A673 (cell line): Measurements from ENCODE around the gene GIMAP5. TPM values are rescaled to one million over a fixed set of nuclear protein-coding genes. Genes with fewer than 3 reads are reported as not detected.

ENCODE experiments used
- BruUV-seq: library from RNA; stranded (reverse); fragments of 400-500 nt; replicated peaks from 2 replicates; lab custom pipeline; 2021; lab: Mats Ljungman, UMichigan
- CTCF ChIA-PET: fragments of 300-600 bp; sonication (Branson Sonifier 250); formaldehyde crosslinking; loops from one replicate; lab custom pipeline; 2022; ENCODE audit warnings: antibody characterized with exemption; lab: Charles Lee
- POLR2A ChIA-PET: fragments of 300-600 bp; sonication (Branson Sonifier 250); formaldehyde crosslinking; loops from one replicate; lab custom pipeline; 2022; ENCODE audit warnings: antibody characterized with exemption; ENCODE audit not compliant: low non-redundant PET; lab: Charles Lee
- DNase-seq: peaks from one replicate; pipeline ENCODE4 v3.0.0-alpha.2; 2015; ENCODE audit warnings: low spot score
- H3K27ac ChIP-seq: fragments of 200-600 bp; sonication (generic); 2 replicates; pipeline ENCODE4 v1.5.1; 2016; ENCODE audit warnings: mixed run types, low read depth, mild to moderate bottlenecking, mixed read lengths, antibody characterized with exemption, low read length; ENCODE audit not compliant: poor library complexity, severe bottlenecking
- H3K27me3 ChIP-seq: fragments of 200-600 bp; sonication (generic); replicated peaks from 2 replicates; pipeline ENCODE4 v1.6.1; 2017; ENCODE audit warnings: mixed run types, low read depth, mild to moderate bottlenecking, mixed read lengths, antibody characterized with exemption, low read length; ENCODE audit not compliant: insufficient read depth, poor library complexity
- H3K36me3 ChIP-seq: fragments of 200-600 bp; sonication (generic); 2 replicates; pipeline ENCODE4 v1.6.1; 2016; ENCODE audit warnings: mixed run types, mild to moderate bottlenecking, mixed read lengths, antibody characterized with exemption, low read length; ENCODE audit not compliant: insufficient read depth, poor library complexity, severe bottlenecking
- H3K4me1 ChIP-seq: fragments of 200-600 bp; sonication (generic); 2 replicates; pipeline ENCODE4 v1.6.1; 2017; ENCODE audit warnings: mixed run types, mild to moderate bottlenecking, mixed read lengths, antibody characterized with exemption, low read length; ENCODE audit not compliant: insufficient read depth, poor library complexity, severe bottlenecking
- H3K4me3 ChIP-seq: fragments of 200-600 bp; sonication (generic); 2 replicates; pipeline ENCODE4 v1.5.1; 2016; ENCODE audit warnings: low read depth, mixed run types, mild to moderate bottlenecking, mixed read lengths, low read length; ENCODE audit not compliant: poor library complexity, severe bottlenecking
- H3K9me3 ChIP-seq: fragments of 200-600 bp; sonication (generic); 2 replicates; pipeline ENCODE4 v1.6.1; 2016; ENCODE audit warnings: mixed run types, low read depth, mild to moderate bottlenecking, mixed read lengths, antibody characterized with exemption, low read length; ENCODE audit not compliant: poor library complexity, severe bottlenecking
- EZH2 ChIP-seq: fragments of 200-600 bp; sonication (generic); IDR thresholded peaks from 2 replicates; pipeline ENCODE4 v1.6.1; 2017; ENCODE audit warnings: borderline replicate concordance, low read depth, mild to moderate bottlenecking, mixed read lengths, antibody characterized with exemption, low read length; ENCODE audit not compliant: poor library complexity, severe bottlenecking
- intact Hi-C: fragments of 100-400 bp; cut with micrococcal nuclease; formaldehyde crosslinking; loops from one replicate; pipeline ENCODE4 v1.10.0; 2022; ENCODE audit not compliant: unreplicated experiment
- total RNA-seq: library from RNA; stranded (reverse); gene quantifications from 2 replicates; pipeline ENCODE4 v1.2.3, GENCODE V29; 2021
- TF ChIP-seq, protein P1 (sequence below): fragments of 300-800, 200-600 bp; sonication (generic); conservative IDR thresholded peaks from 2 replicates; pipeline ENCODE4 v1.5.1; 2017; ENCODE audit warnings: low read depth, mild to moderate bottlenecking, antibody characterized with exemption, low read length, moderate library complexity, mixed read lengths

Gene GIMAP5
- total RNA-seq, 1 experiment from 2014 or later = 0.58 TPM

DNA sequence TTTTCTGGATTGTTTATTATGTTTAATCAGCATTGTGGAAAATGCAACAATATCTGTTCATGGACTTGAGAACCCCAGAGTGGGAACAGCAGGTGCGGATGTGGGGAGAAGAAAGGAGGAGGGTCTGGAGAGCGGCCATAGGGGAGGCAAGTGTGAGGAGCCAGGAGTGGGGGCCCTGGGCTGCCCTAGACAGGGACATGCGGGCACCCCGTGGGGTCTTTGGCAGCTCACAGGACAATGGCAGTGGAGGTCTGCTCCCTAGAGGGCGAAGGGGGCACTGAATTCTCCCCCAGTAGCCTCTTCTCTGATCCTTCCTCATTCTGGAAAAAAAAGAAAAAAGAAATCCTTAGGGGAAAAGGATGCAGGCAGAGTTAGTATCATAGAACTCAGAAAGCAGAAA is 54.1 kb downstream of the GIMAP5 start:
- DNase-seq = no peak
- Histone ChIP-seq H3K36me3 (no peaks in the 10 kb centered on the region), H3K27me3 (no peaks in the 10 kb centered on the region), H3K27ac (peak overlapping the region; percentile 9), H3K4me3 (no peak overlapping the region), H3K4me1 (peaks cover 42% of the 10 kb centered on the region), H3K9me3 (no peaks in the 10 kb centered on the region)
- intact Hi-C loops = no loop called here
- ChIA-PET POLR2A (no interaction called here), CTCF (no interaction called here)
- BruUV-seq = no TSS peak
- TF ChIP-seq, protein P1, sequence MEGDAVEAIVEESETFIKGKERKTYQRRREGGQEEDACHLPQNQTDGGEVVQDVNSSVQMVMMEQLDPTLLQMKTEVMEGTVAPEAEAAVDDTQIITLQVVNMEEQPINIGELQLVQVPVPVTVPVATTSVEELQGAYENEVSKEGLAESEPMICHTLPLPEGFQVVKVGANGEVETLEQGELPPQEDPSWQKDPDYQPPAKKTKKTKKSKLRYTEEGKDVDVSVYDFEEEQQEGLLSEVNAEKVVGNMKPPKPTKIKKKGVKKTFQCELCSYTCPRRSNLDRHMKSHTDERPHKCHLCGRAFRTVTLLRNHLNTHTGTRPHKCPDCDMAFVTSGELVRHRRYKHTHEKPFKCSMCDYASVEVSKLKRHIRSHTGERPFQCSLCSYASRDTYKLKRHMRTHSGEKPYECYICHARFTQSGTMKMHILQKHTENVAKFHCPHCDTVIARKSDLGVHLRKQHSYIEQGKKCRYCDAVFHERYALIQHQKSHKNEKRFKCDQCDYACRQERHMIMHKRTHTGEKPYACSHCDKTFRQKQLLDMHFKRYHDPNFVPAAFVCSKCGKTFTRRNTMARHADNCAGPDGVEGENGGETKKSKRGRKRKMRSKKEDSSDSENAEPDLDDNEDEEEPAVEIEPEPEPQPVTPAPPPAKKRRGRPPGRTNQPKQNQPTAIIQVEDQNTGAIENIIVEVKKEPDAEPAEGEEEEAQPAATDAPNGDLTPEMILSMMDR = no peak
- TF ChIP-seq EZH2 = no peak

DNA sequence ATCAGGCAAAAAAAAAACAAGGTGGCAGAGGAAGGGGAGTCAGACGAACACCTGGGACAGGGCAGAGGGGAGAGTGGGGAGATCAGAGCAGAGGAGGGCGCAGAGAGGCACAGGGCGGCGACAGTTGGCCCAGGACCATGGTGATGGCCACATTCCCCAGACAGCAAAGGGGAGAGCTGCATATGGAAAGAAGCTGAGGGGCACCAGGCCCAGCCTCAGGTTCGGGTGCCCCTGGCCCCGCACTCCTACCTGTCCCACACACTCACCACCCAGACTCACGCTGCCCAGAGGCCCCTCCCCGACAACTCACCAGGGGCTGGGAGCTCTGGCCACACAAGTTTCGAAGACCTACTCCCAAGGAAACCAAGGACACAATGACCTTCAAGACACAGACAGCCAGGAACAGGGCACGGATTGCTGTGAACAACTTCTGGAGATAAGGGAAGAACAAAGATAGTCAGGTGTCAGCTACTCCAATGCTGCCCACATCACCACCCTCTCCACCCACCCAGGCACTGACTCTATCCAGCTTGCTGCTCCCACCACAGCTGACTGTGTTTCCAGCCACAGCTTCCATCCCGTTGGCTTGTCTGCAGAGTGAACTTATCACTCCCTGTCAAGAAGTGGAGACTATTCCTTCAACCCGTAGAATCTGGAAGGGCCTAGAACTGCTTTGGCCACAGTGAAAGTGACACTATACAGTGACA is 54.7 kb downstream of the GIMAP5 start:
- Histone ChIP-seq H3K4me1 (peaks cover 40% of the 10 kb centered on the region), H3K36me3 (no peaks in the 10 kb centered on the region), H3K27me3 (no peaks in the 10 kb centered on the region), H3K9me3 (no peaks in the 10 kb centered on the region), H3K27ac (peak overlapping the region; percentile 9), H3K4me3 (no peak overlapping the region)
- intact Hi-C loops = no loop called here
- no peak for DNase-seq
- BruUV-seq = no TSS peak
- CTCF ChIA-PET = no interaction called here
- TF ChIP-seq EZH2 = no peak
- TF ChIP-seq, protein P1 = no peak
- POLR2A ChIA-PET = no interaction called here

Other genes with a start within 250 kb of the GIMAP5 start
- not detected in 2 replicates for gene GIMAP7, start 222.5 kb upstream of the GIMAP5 start, total RNA-seq
- not detected in 2 replicates for gene GIMAP4, start 170.0 kb upstream of the GIMAP5 start, total RNA-seq
- not detected in 2 replicates for gene GIMAP6, start 105.0 kb upstream of the GIMAP5 start, total RNA-seq
- 4.3 TPM in 2 replicates for gene GIMAP2, start 51.7 kb upstream of the GIMAP5 start, total RNA-seq
- not detected in 2 replicates for gene GIMAP1, start 20.8 kb upstream of the GIMAP5 start, total RNA-seq
- gene TMEM176B, start 62.9 kb downstream of the GIMAP5 start, total RNA-seq = 2.2 and 2.3 TPM in 2 replicates
- 2.3 and 2.9 TPM in 2 replicates for gene TMEM176A, start 63.4 kb downstream of the GIMAP5 start, total RNA-seq
- gene AOC1, start 115.1 kb downstream of the GIMAP5 start, total RNA-seq = not detected in 2 replicates
- 1.5 and 4.0 TPM in 2 replicates for gene KCNH2, start 240.9 kb downstream of the GIMAP5 start, total RNA-seq